MM.1S (cell line): ENCODE results near the gene VGF.

ENCODE experiments used
- DNase-seq: peaks from one replicate; pipeline ENCODE4 v3.0.0-alpha.2; 2015
- H2AFZ ChIP-seq: fragments of 300-600 bp; sonication (generic); 2 replicates; pipeline ENCODE4 v1.6.0; 2016; ENCODE audit warnings: antibody characterized with exemption, low read length
- H3F3A ChIP-seq: fragments of 300-600 bp; sonication (generic); 2 replicates; pipeline ENCODE4 v1.6.1; 2016; ENCODE audit warnings: mild to moderate bottlenecking, antibody characterized with exemption, low read length, moderate library complexity, mixed read lengths; ENCODE audit not compliant: insufficient read depth
- H3K27ac ChIP-seq: fragments of 300-600 bp; sonication (generic); 2 replicates; pipeline ENCODE4 v1.5.1; 2016; ENCODE audit warnings: mild to moderate bottlenecking, low read length
- H3K27me3 ChIP-seq: fragments of 300-600 bp; sonication (generic); replicated peaks from 2 replicates; pipeline ENCODE4 v1.6.0; 2016; ENCODE audit warnings: low read length; ENCODE audit not compliant: insufficient read depth
- H3K36me3 ChIP-seq: fragments of 300-600 bp; sonication (generic); replicated peaks from 2 replicates; pipeline ENCODE4 v1.6.1; 2016; ENCODE audit warnings: mild to moderate bottlenecking, low read length, mixed read lengths; ENCODE audit not compliant: insufficient read depth
- H3K4me1 ChIP-seq: fragments of 300-600 bp; sonication (generic); 2 replicates; pipeline ENCODE4 v1.6.1; 2016; ENCODE audit warnings: low read length, mixed read lengths
- H3K4me2 ChIP-seq: fragments of 300-600 bp; sonication (generic); 2 replicates; pipeline ENCODE4 v1.6.0; 2016; ENCODE audit warnings: low read depth, low read length
- H3K4me3 ChIP-seq: fragments of 300-600 bp; sonication (generic); 2 replicates; pipeline ENCODE4 v1.5.1; 2016; ENCODE audit warnings: low read length, mixed read lengths
- H3K79me2 ChIP-seq: fragments of 300-600 bp; sonication (generic); 2 replicates; pipeline ENCODE4 v1.6.1; 2016; ENCODE audit warnings: mixed run types, low read length, mixed read lengths
- H3K9ac ChIP-seq: fragments of 300-600 bp; sonication (generic); 2 replicates; pipeline ENCODE4 v1.6.1; 2016; ENCODE audit warnings: low read length, mixed read lengths
- H3K9me2 ChIP-seq: fragments of 300-600 bp; sonication (generic); replicated peaks from 2 replicates; pipeline ENCODE4 v1.6.1; 2016; ENCODE audit warnings: mild to moderate bottlenecking, low read length, mixed read lengths; ENCODE audit not compliant: insufficient read depth
- H3K9me3 ChIP-seq: fragments of 300-600 bp; sonication (generic); replicated peaks from 2 replicates; pipeline ENCODE4 v1.6.1; 2016; ENCODE audit warnings: mild to moderate bottlenecking, low read length, mixed read lengths; ENCODE audit not compliant: insufficient read depth
- H4K20me1 ChIP-seq: fragments of 300-600 bp; sonication (generic); 2 replicates; pipeline ENCODE4 v1.6.1; 2016; ENCODE audit warnings: mild to moderate bottlenecking, low read length, moderate library complexity, mixed read lengths; ENCODE audit not compliant: insufficient read depth
- CTCF ChIP-seq: fragments of 300-600 bp; sonication (generic); IDR thresholded peaks from 2 replicates; pipeline ENCODE4 v1.5.1; 2016; ENCODE audit warnings: antibody characterized with exemption, low read length, mixed read lengths
- EZH2 ChIP-seq: fragments of 300-600 bp; sonication (generic); optimal IDR thresholded peaks from 2 replicates; pipeline ENCODE3; 2017; ENCODE audit warnings: low read depth, mild to moderate bottlenecking, antibody characterized with exemption, low read length, mixed read lengths
- EZH2phosphoT487 ChIP-seq: fragments of 300-600 bp; sonication (generic); IDR thresholded peaks from 2 replicates; pipeline ENCODE4 v1.6.1; 2018; ENCODE audit warnings: antibody characterized with exemption, low read length

Gene VGF

DNA sequence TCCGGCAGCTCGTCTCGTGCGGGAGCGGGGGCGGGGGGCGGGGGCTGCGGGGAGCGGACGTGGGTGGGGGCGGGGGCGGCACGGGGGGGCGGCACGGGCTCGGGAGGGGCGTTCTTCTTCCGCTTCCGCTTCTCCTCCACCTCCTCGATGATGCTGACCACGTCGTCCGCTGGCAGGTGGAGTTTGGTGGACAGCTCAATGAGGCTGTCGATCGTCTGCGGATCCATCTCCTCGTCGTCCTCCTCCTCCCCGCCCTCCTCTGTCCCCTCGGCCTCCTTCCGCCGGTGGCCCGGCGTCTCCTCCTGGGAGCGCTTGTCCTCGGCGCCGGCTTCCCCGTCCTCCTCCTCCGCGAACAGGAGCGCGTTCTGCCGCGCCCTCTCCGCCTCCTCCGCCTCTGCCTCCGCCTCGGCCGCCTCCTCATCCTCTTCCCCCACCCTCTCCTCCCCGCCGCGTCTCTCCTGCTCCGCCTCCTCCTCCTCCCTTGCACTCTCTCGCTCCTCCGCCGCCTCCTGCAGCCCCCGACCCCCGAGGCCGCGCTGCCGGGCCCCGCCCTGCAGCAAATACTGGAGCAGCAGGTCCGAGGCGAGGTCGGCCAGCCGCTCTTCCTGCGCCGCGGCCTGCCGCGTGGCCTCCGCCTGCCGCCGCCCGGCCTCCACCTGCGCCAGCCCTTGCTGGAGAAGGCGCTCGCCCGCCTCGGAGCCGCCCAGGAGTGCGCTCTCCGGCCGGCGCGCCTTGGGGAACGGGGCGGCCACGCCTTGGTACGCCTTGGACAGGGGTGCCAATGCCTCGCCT is 1.9 kb downstream of the VGF start:
- no peak overlapping the region for H2AFZ ChIP-seq
- H3K9me3 ChIP-seq = no peaks in the 10 kb centered on the region
- peak overlapping the region; percentile 22; the same call in 1 of the 2 replicates for H3K4me3 ChIP-seq
- H3F3A ChIP-seq = no peaks in the 10 kb centered on the region
- H3K4me1 ChIP-seq = peaks cover 5% of the 10 kb centered on the region; the same call in 1 of the 2 replicates
- H3K27me3 ChIP-seq = peaks cover 49% of the 10 kb centered on the region
- H4K20me1 ChIP-seq = no peaks in the 10 kb centered on the region
- H3K4me2 ChIP-seq = peak overlapping the region; percentile 55; the same call in 1 of the 2 replicates
- TF ChIP-seq EZH2phosphoT487 (no peak), EZH2 (no peak), CTCF (no peak)
- no peaks in the 10 kb centered on the region for H3K36me3 ChIP-seq
- H3K27ac ChIP-seq = no peak overlapping the region
- H3K79me2 ChIP-seq = no peaks in the 10 kb centered on the region
- DNase-seq = no peak
- no peaks in the 10 kb centered on the region for H3K9me2 ChIP-seq
- H3K9ac ChIP-seq = no peak overlapping the region

DNA sequence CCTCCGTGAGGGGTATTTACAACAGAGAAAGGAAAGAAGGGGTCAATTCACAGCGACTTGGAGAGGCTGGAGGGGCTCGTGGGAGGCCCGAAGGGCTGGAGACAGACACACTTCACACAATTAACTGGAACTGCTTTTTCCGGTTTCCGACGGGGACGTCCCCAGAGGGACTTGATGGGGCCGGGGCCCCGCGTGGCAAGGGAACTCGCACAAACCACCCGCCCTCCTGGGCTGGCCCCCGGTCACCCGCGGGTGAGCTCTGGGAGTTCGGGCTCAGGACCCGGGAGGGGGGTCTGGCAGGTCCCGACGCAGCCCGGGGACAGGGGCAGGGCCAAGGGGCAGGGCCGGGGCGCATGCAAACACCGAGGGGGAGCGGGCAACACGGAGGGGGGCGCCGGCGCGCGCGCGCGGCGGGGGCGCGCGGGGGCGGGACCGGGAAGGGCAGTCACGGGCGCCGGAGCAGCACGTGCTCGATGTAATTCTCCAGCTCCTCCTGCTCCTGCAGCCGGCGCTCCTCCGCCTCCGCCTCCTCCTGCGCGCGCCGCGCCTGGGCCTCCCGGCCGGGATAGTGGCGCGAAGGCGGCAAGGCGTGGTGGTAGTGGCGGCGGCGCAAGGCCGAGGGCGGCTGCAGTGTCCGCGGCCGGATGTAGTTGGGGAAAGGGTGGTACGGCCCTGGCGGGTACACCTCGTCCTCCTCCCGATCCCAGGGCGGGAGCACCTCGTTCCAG is 2.7 kb downstream of the VGF start:
- Histone ChIP-seq H3K79me2 (no peaks in the 10 kb centered on the region), H4K20me1 (no peaks in the 10 kb centered on the region), H3K27me3 (peaks cover 41% of the 10 kb centered on the region), H3K4me2 (peak overlapping the region; percentile 21; the same call in 1 of the 2 replicates), H3K4me1 (peaks cover 5% of the 10 kb centered on the region; the same call in 1 of the 2 replicates), H3K4me3 (no peak overlapping the region), H3K9me2 (no peaks in the 10 kb centered on the region), H3K9ac (no peak overlapping the region), H2AFZ (no peak overlapping the region), H3K27ac (no peak overlapping the region), H3K9me3 (no peaks in the 10 kb centered on the region), H3K36me3 (no peaks in the 10 kb centered on the region), H3F3A (no peaks in the 10 kb centered on the region)
- no peak for DNase-seq
- TF ChIP-seq EZH2 (no peak), CTCF (no peak), EZH2phosphoT487 (no peak)

DNA sequence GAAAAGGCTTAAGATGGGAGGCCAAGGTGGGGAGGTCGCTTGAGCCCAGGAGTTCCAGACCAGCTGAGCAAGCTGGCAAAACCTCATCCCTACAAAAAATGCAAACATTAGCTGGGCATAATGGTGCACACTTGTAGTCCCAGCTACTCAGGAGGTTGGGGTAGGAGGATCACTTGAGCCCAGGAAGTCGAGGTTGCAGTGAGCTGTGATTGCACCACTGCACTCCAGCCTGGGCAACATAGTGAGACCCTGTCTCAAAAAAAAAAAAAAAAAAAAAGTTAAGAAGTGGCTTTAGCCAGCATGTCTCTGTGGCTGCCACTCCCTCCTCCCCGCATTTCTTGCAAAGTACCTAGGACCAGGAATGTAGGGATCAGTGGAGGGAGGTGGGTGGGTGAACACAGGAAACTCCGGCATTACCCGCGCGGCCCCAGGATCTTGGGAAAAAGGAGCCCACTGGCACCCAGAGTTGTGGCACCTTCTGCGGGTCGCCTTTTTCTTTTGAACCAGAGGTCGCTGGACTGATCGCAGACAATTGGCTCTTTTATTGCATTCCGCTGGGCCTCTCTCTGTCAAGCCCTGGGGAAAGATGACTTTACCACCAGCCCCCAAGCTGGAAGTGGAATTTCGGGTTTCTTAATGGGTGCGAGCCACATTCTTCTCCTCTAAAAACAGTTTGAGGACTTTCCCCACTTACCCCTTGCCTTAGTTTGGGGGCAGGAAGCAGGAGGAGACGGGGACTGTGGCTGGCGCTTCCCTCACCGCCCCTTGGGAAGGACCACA is 3.5 kb downstream of the VGF start:
- Histone ChIP-seq H3K4me1 (peaks cover 5% of the 10 kb centered on the region; the same call in 1 of the 2 replicates), H3K79me2 (no peaks in the 10 kb centered on the region), H3K36me3 (no peaks in the 10 kb centered on the region), H4K20me1 (no peaks in the 10 kb centered on the region), H3F3A (no peaks in the 10 kb centered on the region), H3K27me3 (peaks cover 33% of the 10 kb centered on the region), H2AFZ (no peak overlapping the region), H3K4me2 (no peak overlapping the region), H3K27ac (no peak overlapping the region), H3K9ac (no peak overlapping the region), H3K4me3 (no peak overlapping the region), H3K9me2 (no peaks in the 10 kb centered on the region), H3K9me3 (no peaks in the 10 kb centered on the region)
- DNase-seq = no peak
- TF ChIP-seq EZH2phosphoT487 = no peak
- TF ChIP-seq CTCF = no peak
- TF ChIP-seq EZH2 = no peak
